Hematopoietic multipotent progenitor cell treated with erythropoietin and hydrocortisone succinate and interleukin-3 and kit ligand, for 4 days (in vitro differentiated cells): ENCODE data around the gene C10orf95.
"Not testable (repeated sequence)": the region's sequence is repeated elsewhere in the genome, so short reads cannot be mapped to it uniquely, and the experiment has no call there.

Source experiments
- DNase-seq: peaks from one replicate; pipeline ENCODE4 v3.0.0-alpha.2; 2015

C10orf95 gene

DNA sequence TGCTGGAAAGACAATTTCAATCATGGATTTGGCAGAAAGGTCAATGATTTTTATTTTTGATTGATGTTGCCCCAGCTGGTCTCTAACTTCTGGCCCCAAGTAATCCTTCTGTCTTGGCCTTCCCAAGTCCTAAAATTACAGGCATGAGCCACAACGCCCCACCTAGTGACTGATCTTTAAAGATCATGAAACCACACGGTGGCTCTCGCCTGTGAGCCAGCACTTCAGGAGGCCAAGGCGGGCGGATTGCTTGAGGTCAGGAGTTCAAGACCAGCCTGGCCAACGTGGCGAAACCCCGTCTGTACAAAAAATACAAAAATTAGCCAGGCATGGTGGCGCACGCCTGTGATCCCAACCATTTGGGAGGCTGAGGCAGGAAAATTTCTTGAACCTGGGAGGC lies 12.6 kb upstream of the C10orf95 start:
- no peak for DNase-seq

GRCh38 chr10:102462512-102463054 lies 11.2 kb upstream of the C10orf95 start:
- DNase-seq = no peak

- DNase-seq = peak; percentile 97
These were observed 10.1 kb upstream of the C10orf95 start for GRCh38 chr10:102461187-102462054.

- DNase-seq = no peak
These were observed 9.5 kb upstream of the C10orf95 start for GRCh38 chr10:102460836-102461186.

- no peak for DNase-seq
These were observed 7.3 kb upstream of the C10orf95 start for GRCh38 chr10:102458656-102459055.

GRCh38 chr10:102457591-102458150 lies 6.3 kb upstream of the C10orf95 start:
- DNase-seq = no peak

DNA sequence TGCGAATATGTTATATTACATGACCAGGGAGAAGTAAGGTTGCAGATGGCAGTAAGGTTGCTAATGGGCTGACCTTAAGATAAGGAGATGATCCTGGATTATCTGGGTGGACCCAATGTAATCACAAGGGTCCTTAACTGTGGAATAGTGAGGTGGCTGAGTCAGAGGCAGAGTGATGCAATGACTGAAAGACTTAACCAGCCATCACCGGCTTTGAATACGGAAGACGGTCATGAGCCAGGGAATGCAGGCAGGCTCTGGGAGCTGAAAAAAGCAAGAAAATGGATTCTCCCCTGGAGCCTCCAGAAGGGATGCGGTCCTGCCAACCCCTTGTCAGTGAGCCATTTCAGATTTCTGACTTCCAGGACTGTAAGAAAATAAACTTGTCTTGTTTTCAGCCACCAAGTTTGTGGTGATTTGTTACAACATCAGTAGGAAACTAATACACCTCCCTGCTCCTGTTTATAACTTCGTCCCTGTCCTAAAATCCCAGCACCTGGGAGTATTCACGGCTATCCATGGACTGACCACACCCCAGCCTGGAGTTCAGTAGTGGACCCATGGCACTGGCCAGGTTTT lies 4.6 kb upstream of the C10orf95 start:
- no peak for DNase-seq

- not testable (repeated sequence) for DNase-seq
These were observed 3.5 kb upstream of the C10orf95 start for GRCh38 chr10:102454662-102455487.

DNA sequence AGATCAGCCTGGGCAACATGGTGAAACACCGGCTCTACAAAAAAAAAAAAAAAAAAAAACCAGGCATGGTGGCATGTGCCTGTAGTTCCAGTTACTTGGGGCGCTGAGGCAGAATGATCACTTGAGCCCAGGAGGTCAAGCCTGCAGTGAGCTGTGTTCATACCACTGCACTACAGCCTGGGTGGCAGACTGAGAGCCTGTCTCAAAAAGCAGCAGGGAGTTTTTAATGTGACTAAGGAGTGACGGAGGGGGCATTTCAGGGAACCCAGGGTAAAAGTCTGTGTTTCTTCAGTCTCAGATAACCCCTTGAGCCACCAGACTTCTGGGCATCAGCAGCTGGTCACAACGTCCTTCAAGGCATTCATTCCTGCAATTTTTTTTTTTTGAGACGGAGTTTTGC lies 2.2 kb upstream of the C10orf95 start:
- DNase-seq = no peak

GRCh38 chr10:102452672-102453340 lies 1.5 kb upstream of the C10orf95 start:
- peak; percentile 57 for DNase-seq

DNA sequence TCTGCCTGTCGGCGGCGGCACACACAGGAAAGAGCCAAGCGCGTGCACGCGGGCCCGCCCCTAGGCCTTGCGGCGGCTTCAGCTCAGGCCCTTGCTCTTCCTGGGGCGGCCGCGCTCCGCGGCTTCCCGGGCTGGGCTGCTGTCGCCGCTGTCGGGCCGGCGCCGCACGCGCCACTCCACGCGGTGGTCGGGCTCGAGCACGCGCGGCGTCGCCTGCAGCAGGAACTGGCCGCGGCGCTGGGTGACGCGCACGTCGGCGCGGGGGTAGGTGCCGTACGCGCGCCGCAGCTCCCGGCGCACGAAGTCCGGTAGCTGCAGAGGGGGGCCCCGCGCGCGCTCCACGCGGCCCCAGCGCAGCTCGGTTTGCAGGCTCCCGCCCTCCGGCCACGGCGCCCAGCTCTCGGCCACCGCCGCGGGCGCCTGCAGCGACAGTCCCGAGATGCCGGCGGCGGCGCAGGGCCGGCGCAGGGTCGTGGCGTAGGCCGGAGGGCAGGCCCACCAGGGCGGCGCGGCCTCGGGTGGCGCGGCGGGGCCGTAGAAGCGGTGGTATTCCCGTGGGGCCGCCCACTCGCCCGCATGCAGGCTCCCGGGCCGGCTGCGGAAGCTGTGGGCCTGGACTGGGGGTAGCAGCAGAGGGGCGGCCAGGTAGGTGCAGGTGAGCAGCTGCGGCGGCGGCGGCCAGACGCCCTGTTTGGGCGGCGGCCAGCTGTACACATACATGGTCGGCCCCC lies 804 bp downstream of the C10orf95 start:
- DNase-seq = peak; percentile 96

- DNase-seq = no peak
These were observed 1.3 kb downstream of the C10orf95 start for GRCh38 chr10:102450124-102450373.

- DNase-seq = peak; percentile 95
These were observed 1.8 kb downstream of the C10orf95 start for GRCh38 chr10:102449321-102450123.

GRCh38 chr10:102444851-102445250 lies 6.5 kb downstream of the C10orf95 start:
- no peak for DNase-seq

GRCh38 chr10:102438374-102438773 lies 13.0 kb downstream of the C10orf95 start:
- DNase-seq = no peak

GRCh38 chr10:102437515-102437914 lies 13.8 kb downstream of the C10orf95 start:
- no peak for DNase-seq

- DNase-seq = no peak
These were observed 15.0 kb downstream of the C10orf95 start for GRCh38 chr10:102436312-102436711.

- DNase-seq = peak; percentile 86
These were observed 15.7 kb downstream of the C10orf95 start for GRCh38 chr10:102435529-102436233.

GRCh38 chr10:102435133-102435497 lies 16.2 kb downstream of the C10orf95 start:
- DNase-seq = no peak

GRCh38 chr10:102434394-102435132 lies 16.8 kb downstream of the C10orf95 start:
- no peak for DNase-seq
